K562 (cell line): ENCODE results near the gene RITA1. TPM values are rescaled to one million over a fixed set of nuclear protein-coding genes. Genes with fewer than 3 reads are reported as not detected.

Experiments
- ATAC-seq: fragments of 200-7000 bp; cut with Tn5 transposase; 3 replicates; pipeline ENCODE4 v1.9.1; 2020; ENCODE audit warnings: moderate library complexity
- BruUV-seq: library from RNA; stranded (reverse); fragments of 400-500 nt; replicated peaks from 2 replicates; lab custom pipeline; 2021; lab: Mats Ljungman, UMichigan
- CTCF ChIA-PET: fragments of 300-600 bp; formaldehyde crosslinking; extraction: SDS; loops from one replicate; lab custom pipeline; 2021; ENCODE audit warnings: low intra/inter-chr PET ratio; lab: Yijun Ruan, JAX
- POLR2A ChIA-PET: fragments of 300-600, 350-650 bp; sonication (Branson Sonifier 250); formaldehyde crosslinking; extraction: SDS; loops from one replicate; lab custom pipeline; 2021; ENCODE audit warnings: antibody characterized with exemption, inconsistent platforms; lab: Yijun Ruan, JAX
- DNase-seq, 4 experiments: peaks; one replicate each; pipeline versions ENCODE4 v3.0.0 to v3.0.0-alpha.2; 2011 to 2018; ENCODE audit warnings: low spot score in 3 of 4, mixed read lengths in 3 of 4; ENCODE audit errors: extremely low read depth in 1 of 4
- FAIRE-seq: peaks from 2 replicates; lab custom pipeline; 2011; peaks lifted over from hg19 to GRCh38; lab: Jason Lieb, UNC
- H2AFZ ChIP-seq: 2 replicates; pipeline ENCODE4 v1.6.0; 2011; ENCODE audit warnings: low read depth, low read length, control low read depth, inconsistent platforms
- H3K27ac ChIP-seq: fragments of 200-600 bp; 3 replicates; pipeline ENCODE4 v1.8.0; 2011; ENCODE audit warnings: low read depth, mild to moderate bottlenecking, control low read depth, inconsistent platforms, low read length, moderate library complexity, mixed read lengths; ENCODE audit errors: extremely low read depth
- H3K27me3 ChIP-seq, 2 experiments: fragments of 300-600 bp in 1 of 2; 2 replicates in 1 of 2; 3 replicates in 1 of 2; pipeline versions ENCODE4 v1.6.0 to v1.8.0; 2011; ENCODE audit warnings: inconsistent platforms in 2 of 2, low read length in 2 of 2, mild to moderate bottlenecking in 1 of 2, mixed read lengths in 1 of 2, moderate library complexity in 1 of 2; ENCODE audit not compliant: control insufficient read depth in 2 of 2, insufficient read depth in 2 of 2
- H3K36me3 ChIP-seq: fragments of 300-600 bp; 3 replicates; pipeline ENCODE4 v1.8.0; 2011; ENCODE audit warnings: mild to moderate bottlenecking, low read length, inconsistent platforms; ENCODE audit not compliant: control insufficient read depth, insufficient read depth
- H3K4me1 ChIP-seq, 2 experiments: fragments of 200-600 bp in 1 of 2; replicated peaks in 1 of 2; 2 replicates in 1 of 2; 3 replicates in 1 of 2; pipeline versions ENCODE4 v1.5.1 to v1.8.0; 2011; ENCODE audit warnings: inconsistent platforms in 2 of 2, low read length in 2 of 2, mild to moderate bottlenecking in 1 of 2, mixed read lengths in 1 of 2, moderate library complexity in 1 of 2; ENCODE audit not compliant: control insufficient read depth in 2 of 2, insufficient read depth in 2 of 2
- H3K4me2 ChIP-seq: 2 replicates; pipeline ENCODE4 v1.6.1; 2011; ENCODE audit warnings: low read length, control low read depth, inconsistent platforms, mixed read lengths; ENCODE audit not compliant: insufficient read depth
- H3K4me3 ChIP-seq: fragments of 200-600 bp; sonication (generic), shearing (Covaris generic); 2 replicates; pipeline ENCODE4 v1.5.1; 2016; ENCODE audit warnings: control low read depth, inconsistent platforms
- H3K79me2 ChIP-seq: fragments of 200-600 bp; 3 replicates; pipeline ENCODE4 v1.8.0; 2011; ENCODE audit warnings: low read length, inconsistent platforms; ENCODE audit not compliant: control insufficient read depth, insufficient read depth
- H3K9ac ChIP-seq, 2 experiments: 2 replicates each; pipeline versions ENCODE4 v1.6.0 to v1.6.1; 2011; ENCODE audit warnings: low read depth in 2 of 2, low read length in 2 of 2, control low read depth in 1 of 2, inconsistent platforms in 1 of 2, mild to moderate bottlenecking in 1 of 2, mixed read lengths in 1 of 2; ENCODE audit not compliant: insufficient read depth in 1 of 2
- H3K9me1 ChIP-seq: one replicate; pipeline ENCODE4 v1.6.0; 2011; ENCODE audit warnings: inconsistent platforms, mild to moderate bottlenecking, low read length, moderate library complexity; ENCODE audit not compliant: control insufficient read depth, insufficient read depth
- H3K9me3 ChIP-seq: replicated peaks from 2 replicates; pipeline ENCODE4 v1.5.1; 2011; ENCODE audit warnings: low read depth, low read length, inconsistent platforms; ENCODE audit not compliant: control insufficient read depth, insufficient read depth
- H4K20me1 ChIP-seq: replicated peaks from 2 replicates; pipeline ENCODE4 v1.6.1; 2011; ENCODE audit warnings: low read length, inconsistent platforms, mixed read lengths; ENCODE audit not compliant: control insufficient read depth, insufficient read depth
- EP300 ChIP-seq: IDR thresholded peaks from 2 replicates; pipeline ENCODE4 v1.6.1; 2012; ENCODE audit warnings: low read length, improper control_type of control experiment
- FUS ChIP-seq: fragments of 200-400 bp; formaldehyde crosslinking; optimal IDR thresholded peaks from 2 replicates; pipeline ENCODE3; 2017; ENCODE audit warnings: low read depth, low read length
- HDAC3 ChIP-seq: fragments of 450-650 bp; IDR thresholded peaks from 2 replicates; pipeline ENCODE4 v1.6.1; 2018; ENCODE audit warnings: borderline replicate concordance, mild to moderate bottlenecking, moderate library complexity; ENCODE audit not compliant: partially characterized antibody
- HIVEP1 ChIP-seq: fragments of 250-450 bp; sonication (Bioruptor Pico); IDR thresholded peaks from 2 replicates; pipeline ENCODE4 v1.4.0; 2020; ENCODE audit warnings: mild to moderate bottlenecking
- KDM1A ChIP-seq, 2 experiments: fragments of 450-650 bp; IDR thresholded peaks; 2 replicates each; pipeline ENCODE4 v1.6.1; 2016; ENCODE audit warnings: mild to moderate bottlenecking in 2 of 2
- NELFE ChIP-seq: IDR thresholded peaks from 2 replicates; pipeline ENCODE4 v1.6.1; 2011; ENCODE audit warnings: mild to moderate bottlenecking; ENCODE audit not compliant: insufficient read depth, insufficient read length
- NFIC ChIP-seq: fragments of 450-650 bp; IDR thresholded peaks from 2 replicates; pipeline ENCODE4 v1.6.1; 2017; ENCODE audit warnings: mild to moderate bottlenecking, inconsistent platforms
- TEAD1 ChIP-seq, 2 experiments: fragments of 450-650 bp in 1 of 2; sonication (generic) in 1 of 2; formaldehyde crosslinking; IDR thresholded peaks; 2 replicates each; pipeline versions ENCODE4 v1.4.0 to v1.8.0; 2020 to 2022; ENCODE audit warnings: mild to moderate bottlenecking in 2 of 2, missing genetic modification reagents in 1 of 2
- ZC3H4 ChIP-seq: sonication (generic); formaldehyde crosslinking; IDR thresholded peaks from 2 replicates; pipeline ENCODE4 v1.9.0; 2021; ENCODE audit warnings: missing genetic modification reagents, borderline replicate concordance
- ZNF3 ChIP-seq: fragments of 250-450 bp; sonication (Bioruptor Pico); IDR thresholded peaks from 2 replicates; pipeline ENCODE4 v1.5.0; 2021; ENCODE audit warnings: mild to moderate bottlenecking, moderate library complexity
- ZNF408 ChIP-seq: fragments of 250-450 bp; sonication (Bioruptor Pico); IDR thresholded peaks from 2 replicates; pipeline ENCODE4 v1.4.0; 2020; ENCODE audit warnings: low read depth, mild to moderate bottlenecking, moderate library complexity
- ZNF584 ChIP-seq: fragments of 200-800 bp; sonication (Bioruptor generic); IDR thresholded peaks from 2 replicates; pipeline ENCODE4 v1.6.1; 2016; ENCODE audit warnings: low read depth, mild to moderate bottlenecking, missing genetic modification characterization, missing compliant biosample characterization
- WGBS: fragments of 100-300 bp; shearing (Covaris generic); methylation state at CpG from one replicate; pipeline ENCODE4 v1.1.6; 2016; ENCODE audit warnings: low coverage, mixed read lengths; ENCODE audit not compliant: insufficient coverage; ENCODE audit errors: missing lambda C conversion rate; 5-methylcytosine and 5-hydroxymethylcytosine counted together
- in situ Hi-C: fragments of 300-500 bp; cut with MboI; formaldehyde crosslinking; loops from 4 replicates; pipeline ENCODE4 v1.15.0; 2018; ENCODE audit warnings: inconsistent platforms, mixed read lengths
- intact Hi-C: fragments of 100-400 bp; cut with micrococcal nuclease; formaldehyde crosslinking; loops from 2 replicates; pipeline ENCODE4 v1.14.2; 2022
- polyA plus RNA-seq, 8 experiments: library from polyadenylated mRNA; depleted of rRNA in 4 of 8; stranded (reverse) in 5 of 8; unstranded in 3 of 8; fragments of >200 nt; fragmentation: Nextera tagmentation in 2 of 8; fragmentation: Illumina TruSeq in 1 of 8; extraction: Ambion mirVana in 2 of 8; extraction: Trizol in 1 of 8; gene quantifications; 2 replicates each; pipeline versions ENCODE4 v1.2.1 to v1.2.3, GENCODE V29; 2011 to 2014; ENCODE audit warnings: inconsistent platforms in 1 of 8, missing spikeins in 1 of 8
- total RNA-seq, 7 experiments: library from RNA; depleted of rRNA in 6 of 7; stranded (reverse); fragments of >200 nt in 6 of 7; fragmentation: Illumina TruSeq in 2 of 7; extraction: Trizol in 2 of 7; gene quantifications; 2 replicates each; pipeline versions ENCODE4 v1.2.1 to v1.2.3, GENCODE V29; 2011 to 2021; ENCODE audit warnings: low replicate concordance in 1 of 7
- TF ChIP-seq, protein P1 (sequence below), 3 experiments: fragments of 200-800 bp in 1 of 3; sonication (Bioruptor generic) in 1 of 3; sonication (generic) in 1 of 3; formaldehyde crosslinking in 1 of 3; IDR thresholded peaks; 2 replicates each; pipeline versions ENCODE4 v1.6.1 to v1.8.0; 2016 to 2022; ENCODE audit warnings: mild to moderate bottlenecking in 2 of 3, missing compliant biosample characterization in 2 of 3, missing genetic modification characterization in 2 of 3, missing genetic modification reagents in 1 of 3
- TF ChIP-seq, protein P2 (sequence below): sonication (generic); formaldehyde crosslinking; IDR thresholded peaks from 2 replicates; pipeline ENCODE4 v1.8.0; 2022; ENCODE audit warnings: mild to moderate bottlenecking, missing genetic modification reagents
- TF ChIP-seq, protein P3 (sequence below): fragments of 450-650 bp; IDR thresholded peaks from 2 replicates; pipeline ENCODE4 v1.6.1; 2017; ENCODE audit warnings: antibody characterized with exemption, mild to moderate bottlenecking

Gene RITA1
- total and polyA plus RNA-seq, 9 of the 15 experiments (the other 6 are each of a cell fraction or from before 2014, with no cell fraction given) = 2.8 to 40.4 (median 18.0) TPM

DNA sequence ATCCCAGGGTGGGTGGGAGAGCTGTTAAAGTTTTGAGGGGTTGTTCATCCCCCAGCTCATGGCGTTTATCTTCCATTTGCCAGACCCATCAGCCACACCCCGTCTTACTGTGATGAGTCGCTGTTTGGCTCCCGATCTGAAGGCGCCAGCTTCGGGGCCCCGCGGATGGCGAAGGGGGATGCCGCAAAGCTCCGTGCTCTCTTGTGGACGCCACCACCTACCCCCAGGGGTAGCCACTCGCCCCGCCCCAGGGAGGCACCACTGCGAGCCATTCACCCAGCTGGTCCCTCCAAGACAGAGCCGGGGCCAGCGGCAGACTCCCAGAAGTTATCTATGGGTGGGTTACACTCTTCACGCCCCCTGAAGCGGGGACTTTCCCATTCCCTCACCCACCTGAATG lies 5.7 kb downstream of the RITA1 start:
- in situ Hi-C loops = loop anchor here (10.0 to 25.0 kb wide), 2 partner anchors 221 to 454 kb away; partner anchors contain the start of genes SDS and SDSL
- no peak for TF ChIP-seq HDAC3
- TF ChIP-seq, protein P1, sequence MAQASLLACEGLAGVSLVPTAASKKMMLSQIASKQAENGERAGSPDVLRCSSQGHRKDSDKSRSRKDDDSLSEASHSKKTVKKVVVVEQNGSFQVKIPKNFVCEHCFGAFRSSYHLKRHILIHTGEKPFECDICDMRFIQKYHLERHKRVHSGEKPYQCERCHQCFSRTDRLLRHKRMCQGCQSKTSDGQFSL (CRISPR knock-in tag; IDR thresholded peaks at IDR 0.05) = no peak
- TF ChIP-seq, protein P1 (tag; IDR thresholded peaks at IDR 0.05) = no peak
- no peak for TF ChIP-seq ZNF3 (CRISPR knock-in tag)
- TF ChIP-seq, protein P2, sequence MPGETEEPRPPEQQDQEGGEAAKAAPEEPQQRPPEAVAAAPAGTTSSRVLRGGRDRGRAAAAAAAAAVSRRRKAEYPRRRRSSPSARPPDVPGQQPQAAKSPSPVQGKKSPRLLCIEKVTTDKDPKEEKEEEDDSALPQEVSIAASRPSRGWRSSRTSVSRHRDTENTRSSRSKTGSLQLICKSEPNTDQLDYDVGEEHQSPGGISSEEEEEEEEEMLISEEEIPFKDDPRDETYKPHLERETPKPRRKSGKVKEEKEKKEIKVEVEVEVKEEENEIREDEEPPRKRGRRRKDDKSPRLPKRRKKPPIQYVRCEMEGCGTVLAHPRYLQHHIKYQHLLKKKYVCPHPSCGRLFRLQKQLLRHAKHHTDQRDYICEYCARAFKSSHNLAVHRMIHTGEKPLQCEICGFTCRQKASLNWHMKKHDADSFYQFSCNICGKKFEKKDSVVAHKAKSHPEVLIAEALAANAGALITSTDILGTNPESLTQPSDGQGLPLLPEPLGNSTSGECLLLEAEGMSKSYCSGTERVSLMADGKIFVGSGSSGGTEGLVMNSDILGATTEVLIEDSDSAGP (CRISPR knock-in tag) = no peak
- TF ChIP-seq KDM1A (IDR thresholded peaks at IDR 0.05) = no peak
- TF ChIP-seq ZNF584 = no peak
- no peak for TF ChIP-seq HIVEP1 (CRISPR knock-in tag)
- TF ChIP-seq FUS = no peak
- TF ChIP-seq NELFE = no peak
- TF ChIP-seq, protein P3, sequence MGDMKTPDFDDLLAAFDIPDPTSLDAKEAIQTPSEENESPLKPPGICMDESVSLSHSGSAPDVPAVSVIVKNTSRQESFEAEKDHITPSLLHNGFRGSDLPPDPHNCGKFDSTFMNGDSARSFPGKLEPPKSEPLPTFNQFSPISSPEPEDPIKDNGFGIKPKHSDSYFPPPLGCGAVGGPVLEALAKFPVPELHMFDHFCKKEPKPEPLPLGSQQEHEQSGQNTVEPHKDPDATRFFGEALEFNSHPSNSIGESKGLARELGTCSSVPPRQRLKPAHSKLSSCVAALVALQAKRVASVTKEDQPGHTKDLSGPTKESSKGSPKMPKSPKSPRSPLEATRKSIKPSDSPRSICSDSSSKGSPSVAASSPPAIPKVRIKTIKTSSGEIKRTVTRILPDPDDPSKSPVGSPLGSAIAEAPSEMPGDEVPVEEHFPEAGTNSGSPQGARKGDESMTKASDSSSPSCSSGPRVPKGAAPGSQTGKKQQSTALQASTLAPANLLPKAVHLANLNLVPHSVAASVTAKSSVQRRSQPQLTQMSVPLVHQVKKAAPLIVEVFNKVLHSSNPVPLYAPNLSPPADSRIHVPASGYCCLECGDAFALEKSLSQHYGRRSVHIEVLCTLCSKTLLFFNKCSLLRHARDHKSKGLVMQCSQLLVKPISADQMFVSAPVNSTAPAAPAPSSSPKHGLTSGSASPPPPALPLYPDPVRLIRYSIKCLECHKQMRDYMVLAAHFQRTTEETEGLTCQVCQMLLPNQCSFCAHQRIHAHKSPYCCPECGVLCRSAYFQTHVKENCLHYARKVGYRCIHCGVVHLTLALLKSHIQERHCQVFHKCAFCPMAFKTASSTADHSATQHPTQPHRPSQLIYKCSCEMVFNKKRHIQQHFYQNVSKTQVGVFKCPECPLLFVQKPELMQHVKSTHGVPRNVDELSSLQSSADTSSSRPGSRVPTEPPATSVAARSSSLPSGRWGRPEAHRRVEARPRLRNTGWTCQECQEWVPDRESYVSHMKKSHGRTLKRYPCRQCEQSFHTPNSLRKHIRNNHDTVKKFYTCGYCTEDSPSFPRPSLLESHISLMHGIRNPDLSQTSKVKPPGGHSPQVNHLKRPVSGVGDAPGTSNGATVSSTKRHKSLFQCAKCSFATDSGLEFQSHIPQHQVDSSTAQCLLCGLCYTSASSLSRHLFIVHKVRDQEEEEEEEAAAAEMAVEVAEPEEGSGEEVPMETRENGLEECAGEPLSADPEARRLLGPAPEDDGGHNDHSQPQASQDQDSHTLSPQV = no peak
- 0 out of 2 replicates have a peak, but pooled peaks have one; percentile 16 for TF ChIP-seq NFIC
- peak; percentile 2; the same call in 1 of the 2 replicates for TF ChIP-seq EP300
- no peak for TF ChIP-seq ZC3H4 (CRISPR knock-in tag)
- no peak for TF ChIP-seq ZNF408 (CRISPR knock-in tag)
- no peak for TF ChIP-seq TEAD1 (CRISPR knock-in tag; IDR thresholded peaks at IDR 0.05)

More for the DNA sequence above, 5.7 kb downstream of the RITA1 start:
- intact Hi-C loops = no loop called here
- Histone ChIP-seq H3K27ac (no peak overlapping the region), H3K4me3 (no peak overlapping the region), H3K4me2 (peak overlapping the region; percentile 46; the same call in 1 of the 2 replicates), H2AFZ (0 out of 2 replicates have a peak overlapping the region, but pooled peaks have one; percentile 25), H4K20me1 (no peaks in the 10 kb centered on the region), H3K79me2 (peaks cover 19% of the 10 kb centered on the region), H3K36me3 (peaks cover 50% of the 10 kb centered on the region), H3K27me3 (no peaks in the 10 kb centered on the region), H3K9me3 (no peaks in the 10 kb centered on the region), H3K9ac (peak overlapping the region in 1 of 2 experiments; percentile 30; a peak in 1 of 4 replicates), H3K4me1 (peaks cover 25 to 39% of the 10 kb centered on the region in 2 experiments), H3K9me1 (no peaks in the 10 kb centered on the region)
- 66% methylated on average over 16 of the region's 19 CpGs for WGBS
- ChIA-PET POLR2A (interaction anchor here (0.6 kb wide), 2 partner anchors 38 to 132 kb away, joined by 3 read pairs; no protein-coding TSS in a partner anchor), CTCF (no interaction called here)
- ATAC-seq (no peak; the same call in 1 of the 3 replicates), FAIRE-seq (no peak), DNase-seq (peak in 3 of 4 experiments; percentile 39 to 42 (median 39))
- no TSS peak for BruUV-seq
